Measurements from ENCODE around the gene DENND5B.
A peak's percentile ranks its signal among the peaks of the same experiment; 100 is the strongest.
"Not testable (repeated sequence)": the region's sequence is repeated elsewhere in the genome, so short reads cannot be mapped to it uniquely, and the experiment has no call there.

Gene DENND5B

GRCh38 chr12:31550590-31550989, 40.3 kb downstream of the DENND5B start:
- DNase-seq: not testable (repeated sequence)

DNA sequence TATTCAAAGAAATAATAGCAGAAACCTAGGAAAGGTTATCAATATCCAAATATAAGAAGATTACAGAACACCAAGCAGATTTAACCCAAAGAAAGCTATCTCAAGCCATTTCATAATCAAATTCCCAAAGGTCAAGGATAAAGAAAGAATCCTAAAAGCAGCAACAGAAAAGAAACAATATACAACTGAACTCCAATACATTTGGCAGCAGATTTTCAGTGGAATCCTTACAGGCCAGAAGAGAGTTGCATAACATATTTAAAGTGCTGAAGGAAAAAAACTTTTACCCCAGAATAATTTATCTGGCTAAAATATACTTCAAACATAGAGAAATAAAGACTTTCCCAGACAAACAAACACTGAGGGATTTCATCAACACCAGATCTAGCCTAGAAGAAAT, 54.3 kb downstream of the DENND5B start:
- DNase-seq: no peak

DNA sequence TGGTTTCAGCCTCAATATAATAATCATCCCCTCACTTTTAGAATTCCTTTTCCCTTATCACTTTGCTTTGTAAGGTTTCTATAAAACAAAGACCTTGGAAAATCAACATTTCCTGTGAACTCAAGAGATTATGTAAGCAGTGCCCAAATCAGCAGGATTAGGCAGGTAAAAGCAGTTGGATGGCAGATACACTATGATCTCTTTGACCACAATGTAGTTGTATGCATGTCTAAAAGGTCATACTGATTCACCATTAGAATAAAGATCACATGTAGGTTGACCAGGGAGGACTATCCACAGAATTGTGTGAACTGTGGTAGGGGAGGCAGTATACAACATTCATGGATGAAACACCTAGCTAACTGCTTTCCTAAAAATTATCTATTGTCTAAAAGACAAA, 57.5 kb downstream of the DENND5B start:
- DNase-seq: no peak

DNA sequence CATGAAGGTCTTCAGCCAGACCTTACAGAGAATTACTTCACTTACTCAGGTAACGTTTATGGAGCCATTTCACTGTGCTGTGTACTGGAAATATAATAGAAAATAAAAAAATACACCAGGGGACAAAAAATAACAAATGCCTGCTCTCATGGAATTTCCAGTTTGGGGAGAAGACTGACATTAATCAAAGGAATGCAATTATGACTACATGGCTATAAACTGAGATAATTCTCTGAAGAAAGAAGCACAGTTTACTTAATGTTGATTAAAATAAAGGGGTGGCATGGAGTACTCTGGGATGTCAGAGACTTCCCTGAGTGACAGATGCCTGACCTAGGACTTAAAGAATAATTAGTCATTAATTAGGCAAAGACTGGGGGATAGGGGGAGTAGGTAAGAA, 59.0 kb downstream of the DENND5B start:
- no peak for DNase-seq

GRCh38 chr12:31528095-31528494, 62.8 kb downstream of the DENND5B start:
- DNase-seq: no peak

GRCh38 chr12:31527083-31527482, 63.9 kb downstream of the DENND5B start:
- no peak for DNase-seq

GRCh38 chr12:31526158-31526546, 64.8 kb downstream of the DENND5B start:
- DNase-seq: no peak

- no peak for DNase-seq
These were observed 65.3 kb downstream of the DENND5B start for GRCh38 chr12:31525496-31526157.

DNA sequence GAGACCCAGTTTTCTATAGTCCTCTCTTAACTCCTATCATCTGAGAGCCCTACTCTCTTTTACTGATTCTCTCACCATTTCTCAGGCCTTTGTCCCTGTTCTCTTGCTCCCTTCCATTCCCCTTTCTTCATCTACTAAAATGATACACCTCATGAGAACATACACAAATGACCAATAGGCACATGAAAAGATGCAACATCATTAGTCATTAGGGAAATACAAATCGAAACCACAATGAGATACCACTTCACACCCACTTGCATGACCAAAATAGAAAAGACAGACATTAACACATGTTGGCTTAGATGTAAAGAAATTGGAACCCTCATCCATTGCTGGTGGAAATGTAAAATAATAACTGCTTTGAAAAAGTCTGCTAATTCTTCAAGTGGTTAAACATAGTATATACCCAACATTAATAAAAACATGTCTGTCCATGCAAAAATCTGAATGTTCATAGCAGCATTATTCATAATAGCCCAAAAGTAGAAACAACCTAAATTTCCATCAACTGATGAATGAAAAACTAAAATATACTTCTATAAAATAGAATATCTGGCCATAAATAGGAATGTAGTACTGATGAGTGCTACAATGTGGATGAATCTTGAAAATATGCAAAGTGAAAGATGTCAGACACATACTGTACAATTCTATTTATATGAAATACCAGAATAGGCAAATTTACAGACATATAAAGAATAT, 66.0 kb downstream of the DENND5B start:
- DNase-seq: no peak

GRCh38 chr12:31523306-31523705, 67.6 kb downstream of the DENND5B start:
- DNase-seq: no peak

GRCh38 chr12:31522607-31523006, 68.3 kb downstream of the DENND5B start:
- no peak for DNase-seq

- no peak for DNase-seq
These were observed 69.0 kb downstream of the DENND5B start for GRCh38 chr12:31521964-31522363.

- no peak for DNase-seq
These were observed 71.4 kb downstream of the DENND5B start for GRCh38 chr12:31519511-31519910.

- DNase-seq: peak; percentile 99 to 100
These were observed 72.2 kb downstream of the DENND5B start for GRCh38 chr12:31518680-31519227.

GRCh38 chr12:31517994-31518393, 72.9 kb downstream of the DENND5B start:
- DNase-seq: no peak

DNA sequence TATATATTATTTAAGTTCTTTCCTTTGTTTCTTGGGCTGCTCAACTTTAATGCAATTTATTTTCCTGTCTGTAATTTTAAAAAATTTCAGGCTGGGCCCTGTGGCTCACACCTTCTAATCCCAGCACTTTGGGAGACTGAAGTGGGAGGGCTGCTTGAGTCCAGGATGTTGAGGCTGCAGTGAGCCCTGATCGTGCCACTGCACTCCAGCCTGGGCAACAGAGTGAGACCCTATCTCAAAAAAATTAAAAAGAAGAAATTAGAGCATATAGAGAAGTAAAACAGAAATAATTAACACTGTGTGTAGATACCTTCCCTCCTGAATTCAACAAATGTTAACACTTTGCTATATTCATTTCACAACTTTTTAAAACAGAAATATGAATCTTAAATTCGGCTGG, 74.2 kb downstream of the DENND5B start:
- DNase-seq: no peak

DNA sequence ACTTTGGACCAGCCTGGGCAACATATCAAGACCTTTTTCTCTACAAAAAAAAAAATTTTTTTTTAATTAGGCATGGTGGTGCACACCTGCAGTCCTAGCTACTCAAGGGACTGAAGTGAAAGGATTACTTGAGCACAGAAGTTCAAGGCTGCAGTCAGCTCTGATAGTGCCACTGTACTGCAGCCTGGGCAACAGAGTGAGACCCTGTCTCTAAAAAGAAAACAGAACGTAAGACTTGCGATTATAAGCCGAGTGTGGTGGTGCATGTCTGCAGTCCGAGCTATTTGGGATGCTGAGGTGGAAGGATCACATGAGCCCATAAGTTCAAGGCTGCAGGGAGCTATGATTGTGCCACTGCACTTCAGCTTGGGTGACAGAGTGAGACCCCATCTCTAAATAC, 76.0 kb downstream of the DENND5B start:
- no peak for DNase-seq

DNA sequence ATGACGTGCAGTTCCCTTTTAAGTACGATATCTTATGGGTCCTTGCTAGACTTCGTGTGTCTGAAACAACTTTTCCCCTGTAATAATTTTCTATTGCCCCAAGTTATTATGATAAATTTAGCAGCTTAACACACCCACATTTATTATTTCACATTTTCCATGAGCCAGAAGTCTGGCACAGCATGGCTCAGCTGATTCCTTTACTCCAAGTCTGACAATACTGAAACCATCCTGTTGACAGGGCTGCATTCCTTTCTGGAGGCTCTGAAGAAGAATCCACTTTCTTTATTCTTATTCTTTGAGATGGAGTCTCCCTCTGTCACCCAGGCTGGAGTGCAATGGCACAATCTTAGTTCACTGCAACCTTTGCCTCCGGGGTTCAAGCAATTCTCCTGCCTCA, 80.9 kb downstream of the DENND5B start:
- no peak for DNase-seq

DNA sequence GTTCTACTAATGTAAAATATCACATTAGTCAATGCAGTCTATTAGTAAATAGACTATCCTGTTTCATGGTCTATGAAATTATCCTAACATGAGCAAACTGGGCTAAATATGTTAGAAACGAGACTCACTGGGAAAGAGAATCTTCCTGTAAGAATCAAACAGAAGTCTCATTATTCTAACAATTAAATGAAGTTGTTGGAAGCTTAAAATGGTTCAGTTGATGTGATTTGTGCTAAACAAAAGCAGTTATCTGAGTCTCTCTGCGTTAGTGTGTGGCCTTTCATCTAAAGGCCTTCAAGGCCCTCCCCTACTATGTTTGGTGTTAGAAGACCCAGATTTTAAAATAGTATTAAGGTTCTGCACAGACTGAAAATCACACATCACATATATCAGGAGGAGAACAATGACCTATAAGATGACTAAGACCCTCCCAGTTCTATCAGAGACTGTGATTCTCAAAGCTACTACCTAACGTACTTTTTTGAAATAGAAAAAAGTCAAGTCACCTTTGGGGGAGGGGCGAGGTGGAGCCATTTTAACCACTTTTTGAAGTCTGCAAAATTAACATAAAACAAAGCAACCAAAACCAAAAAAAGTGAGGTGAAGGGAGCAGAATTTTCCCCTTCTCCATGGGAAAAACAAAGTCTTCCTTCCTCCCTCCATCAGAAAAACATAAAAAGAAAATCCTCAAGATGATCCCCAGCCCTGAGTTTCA, 82.3 kb downstream of the DENND5B start:
- no peak for DNase-seq

DNA sequence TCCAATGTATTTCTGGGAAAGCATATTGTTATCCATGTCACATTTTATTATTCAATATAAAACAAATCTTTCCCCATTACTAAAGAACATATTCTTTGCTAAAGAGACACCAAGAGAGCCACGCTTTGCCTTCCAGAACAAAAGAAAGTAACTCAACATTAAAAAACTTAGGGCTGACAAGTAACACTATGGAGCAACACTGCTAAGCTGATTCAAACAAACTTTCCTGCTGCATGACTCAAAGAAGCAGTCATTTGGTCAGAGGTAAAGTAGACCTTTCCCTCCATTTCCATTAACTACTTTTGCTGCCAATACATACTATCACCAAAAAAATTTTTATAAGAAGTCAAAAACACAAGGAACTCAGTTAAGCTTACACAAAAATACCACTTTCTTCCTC, 83.0 kb downstream of the DENND5B start:
- DNase-seq: peak in 1 of 2 experiments; percentile 47

GRCh38 chr12:31506515-31507306, 84.2 kb downstream of the DENND5B start:
- DNase-seq: peak; percentile 68 to 88

- DNase-seq: no peak
These were observed 86.2 kb downstream of the DENND5B start for GRCh38 chr12:31504625-31505222.
